Prostate gland (tissue), 2 donors: ENCODE measurements around the gene TUBB4B. TPM values are rescaled to one million over a fixed set of nuclear protein-coding genes. Genes with fewer than 3 reads are reported as not detected.

ENCODE experiments used
- DNase-seq: peaks from one replicate; pipeline ENCODE4 v3.0.0-alpha.2; 2019; ENCODE audit warnings: low spot score
- H3K27ac ChIP-seq, 2 donors: fragments of 200-600 bp; sonication (generic); 2 replicates each; pipeline ENCODE4 v1.5.1; 2017 to 2019
- H3K27me3 ChIP-seq: fragments of 200-600 bp; sonication (generic); replicated peaks from 2 replicates; pipeline ENCODE4 v1.5.1; 2019; ENCODE audit not compliant: insufficient read depth
- H3K36me3 ChIP-seq, 2 donors: fragments of 200-600 bp; sonication (generic); 1 replicate in 1 of 2; 2 replicates in 1 of 2; pipeline versions ENCODE4 v1.5.1 to v1.8.1; 2017 to 2019
- H3K4me1 ChIP-seq: fragments of 200-600 bp; sonication (generic); replicated peaks from 2 replicates; pipeline ENCODE4 v1.5.1; 2019
- H3K4me3 ChIP-seq, 2 donors: fragments of 200-600 bp; sonication (generic); 2 replicates each; pipeline ENCODE4 v1.5.1; 2017 to 2019
- H3K9me3 ChIP-seq: fragments of 200-600 bp; sonication (generic); 2 replicates; pipeline ENCODE4 v1.5.1; 2017
- CTCF ChIP-seq, 4 experiments: fragments of 200-600 bp in 2 of 4; fragments of 450-650 bp in 2 of 4; sonication (generic) in 2 of 4; IDR thresholded peaks; 1 replicate in 3 of 4; 2 replicates in 1 of 4; pipeline ENCODE4 v1.5.1; 2016 to 2019; ENCODE audit warnings: antibody characterized with exemption in 4 of 4, mild to moderate bottlenecking in 2 of 4, moderate library complexity in 2 of 4
- POLR2A ChIP-seq: fragments of 450-650 bp; IDR thresholded peaks from one replicate; pipeline ENCODE4 v1.6.1; 2016; ENCODE audit warnings: antibody characterized with exemption, mild to moderate bottlenecking
- POLR2AphosphoS5 ChIP-seq: sonication (generic); formaldehyde crosslinking; IDR thresholded peaks from one replicate; pipeline ENCODE4 v1.6.1; 2017; ENCODE audit warnings: antibody characterized with exemption
- whole genome bisulfite sequencing: methylation state at CpG from one replicate; pipeline ENCODE4 v1.1.5; 2018; 5-methylcytosine and 5-hydroxymethylcytosine counted together
- intact Hi-C: fragments of 100-400 bp; cut with DNase I; formaldehyde crosslinking; loops from one replicate; pipeline ENCODE4 v1.14.2; 2022
- total RNA-seq, 2 donors: library from RNA; depleted of rRNA; stranded (reverse); fragments of >200 nt; gene quantifications; one replicate each; pipeline ENCODE4 v1.1.0, GENCODE V29; 2016

TUBB4B gene
- total RNA-seq = 100 to 1,000 TPM; 279 to 484 TPM

- no peaks in the 10 kb centered on the region for H3K27me3 ChIP-seq
- peak within 1 kb of the TSS; percentile 73 to 81 for H3K4me3 ChIP-seq
- H3K9me3 ChIP-seq = no peaks in the 10 kb centered on the region
- TF ChIP-seq CTCF (IDR thresholded peaks at IDR 0.05) = peak in 2 of 4 experiments; percentile 25 to 41
- TF ChIP-seq POLR2A = peak; percentile 97
- peak; percentile 97 for TF ChIP-seq POLR2AphosphoS5
- H3K36me3 ChIP-seq = peaks cover 0 to 11% of the 10 kb centered on the region in 2 donors
- H3K27ac ChIP-seq = peak within 1 kb of the TSS; percentile 92
- intact Hi-C loops = loop anchor here (2.0 kb wide), 1 partner anchor 14 kb away; the partner anchor contains the start of gene NELFB
- WGBS = under 1% methylated on average over 42 of the region's 67 CpGs
- peaks cover 35% of the 10 kb centered on the region for H3K4me1 ChIP-seq
- DNase-seq = peak; percentile 100
Observed at GRCh38 chr9:137240841-137241489, at the start of gene TUBB4B. Gene TUBB4B (plus strand): TSS chr9:137241287. CDS start chr9:137241361, 74 bp downstream.

GRCh38 chr9:137191691-137192447 lies 49.2 kb upstream of the TUBB4B start:
- Histone ChIP-seq H3K9me3 (no peaks in the 10 kb centered on the region), H3K36me3 (peaks cover 0 to 3% of the 10 kb centered on the region in 2 donors), H3K27me3 (no peaks in the 10 kb centered on the region), H3K4me3 (no peak overlapping the region), H3K4me1 (peaks cover 36% of the 10 kb centered on the region), H3K27ac (no peak overlapping the region)
- no peak for TF ChIP-seq CTCF (IDR thresholded peaks at IDR 0.05)
- WGBS = 79% methylated on average over 21 of the region's 22 CpGs
- no peak for DNase-seq
- intact Hi-C loops = no loop called here

- Histone ChIP-seq H3K36me3 (peaks cover 0 to 3% of the 10 kb centered on the region in 2 donors), H3K4me1 (peaks cover 33% of the 10 kb centered on the region), H3K4me3 (no peak overlapping the region), H3K27me3 (no peaks in the 10 kb centered on the region), H3K9me3 (no peaks in the 10 kb centered on the region), H3K27ac (no peak overlapping the region)
- no peak for DNase-seq
- intact Hi-C loops = no loop called here
- 92% methylated on average over 10 of the region's 10 CpGs for WGBS
- no peak for TF ChIP-seq POLR2A
- TF ChIP-seq CTCF (IDR thresholded peaks at IDR 0.05) = no peak
- TF ChIP-seq POLR2AphosphoS5 = no peak
Observed at GRCh38 chr9:137192448-137192780, 48.7 kb upstream of the TUBB4B start.

GRCh38 chr9:137192859-137193258 lies 48.2 kb upstream of the TUBB4B start:
- no peaks in the 10 kb centered on the region for H3K9me3 ChIP-seq
- H3K27me3 ChIP-seq = no peaks in the 10 kb centered on the region
- intact Hi-C loops = no loop called here
- no peak overlapping the region for H3K4me3 ChIP-seq
- 90% methylated on average over 2 of the region's 2 CpGs for WGBS
- no peak overlapping the region for H3K27ac ChIP-seq
- no peak for DNase-seq
- TF ChIP-seq POLR2AphosphoS5 = no peak
- no peak for TF ChIP-seq POLR2A
- TF ChIP-seq CTCF (IDR thresholded peaks at IDR 0.05) = no peak
- H3K36me3 ChIP-seq = peaks cover 0 to 3% of the 10 kb centered on the region in 2 donors
- peaks cover 35% of the 10 kb centered on the region for H3K4me1 ChIP-seq

- TF ChIP-seq POLR2A = no peak
- no peak for TF ChIP-seq POLR2AphosphoS5
- no peak for TF ChIP-seq CTCF (IDR thresholded peaks at IDR 0.05)
- Histone ChIP-seq H3K27me3 (no peaks in the 10 kb centered on the region), H3K36me3 (peaks cover 0 to 3% of the 10 kb centered on the region in 2 donors), H3K4me3 (no peak overlapping the region), H3K9me3 (no peaks in the 10 kb centered on the region), H3K4me1 (peaks cover 40% of the 10 kb centered on the region), H3K27ac (no peak overlapping the region)
- WGBS = 87% methylated on average over 8 of the region's 14 CpGs
- DNase-seq = no peak
- intact Hi-C loops = no loop called here
Observed at GRCh38 chr9:137193771-137194170, 47.3 kb upstream of the TUBB4B start.
